Erythroblast (primary cell): ENCODE measurements around the gene NOP9.

Experiments
- GATA1 ChIP-seq: IDR thresholded peaks from 2 replicates; pipeline ENCODE4 v1.6.1; 2011; ENCODE audit warnings: low read depth, mild to moderate bottlenecking, control low read depth, low read length, moderate library complexity
- POLR2A ChIP-seq: IDR thresholded peaks from 2 replicates; pipeline ENCODE4 v1.6.1; 2011; ENCODE audit warnings: mild to moderate bottlenecking, low read length

GRCh38 chr14:24286996-24287395 lies 12.7 kb upstream of the NOP9 start:
- TF ChIP-seq POLR2A, result no peak
- no peak for TF ChIP-seq GATA1
